Measurements from ENCODE around the gene PTPRE.
A peak's percentile ranks its signal among the peaks of the same experiment; 100 is the strongest.
"Not testable (repeated sequence)": the region's sequence is repeated elsewhere in the genome, so short reads cannot be mapped to it uniquely, and the experiment has no call there.

Gene PTPRE

GRCh38 chr10:127983344-127984100 is 76.6 kb downstream of the PTPRE start:
- DNase-seq, result no peak

GRCh38 chr10:127984945-127985344 is 78.0 kb downstream of the PTPRE start:
- no peak for DNase-seq

GRCh38 chr10:127986531-127987466 is 79.9 kb downstream of the PTPRE start:
- DNase-seq, result no peak

GRCh38 chr10:127987467-127988380 is 80.8 kb downstream of the PTPRE start:
- no peak for DNase-seq

GRCh38 chr10:127989481-127990012 is 82.6 kb downstream of the PTPRE start:
- DNase-seq, result no peak

GRCh38 chr10:127990132-127990788 is 83.4 kb downstream of the PTPRE start:
- not testable (repeated sequence) for DNase-seq

GRCh38 chr10:127990846-127991542 is 84.1 kb downstream of the PTPRE start:
- no peak for DNase-seq

GRCh38 chr10:127991543-127992255 is 84.8 kb downstream of the PTPRE start:
- DNase-seq, result no peak

- no peak for DNase-seq
These were observed 85.5 kb downstream of the PTPRE start for GRCh38 chr10:127992376-127992775.

GRCh38 chr10:127993056-127993690 is 86.3 kb downstream of the PTPRE start:
- DNase-seq, result no peak

GRCh38 chr10:127995939-127996338 is 89.0 kb downstream of the PTPRE start:
- DNase-seq, result no peak

- DNase-seq, result no peak
These were observed 89.7 kb downstream of the PTPRE start for GRCh38 chr10:127996586-127996985.

- DNase-seq, result no peak
These were observed 90.4 kb downstream of the PTPRE start for GRCh38 chr10:127997271-127997670.

GRCh38 chr10:127997937-127998336 is 91.0 kb downstream of the PTPRE start:
- peak in 1 of 2 experiments; percentile 19 for DNase-seq

- no peak for DNase-seq
These were observed 91.7 kb downstream of the PTPRE start for GRCh38 chr10:127998501-127999144.

GRCh38 chr10:127999297-128000129 is 92.6 kb downstream of the PTPRE start:
- peak in 1 of 2 experiments; percentile 17 for DNase-seq

- DNase-seq, result no peak
These were observed 93.8 kb downstream of the PTPRE start for GRCh38 chr10:128000471-128001362.

GRCh38 chr10:128001363-128001745 is 94.5 kb downstream of the PTPRE start:
- no peak for DNase-seq

Data from NCI-H524 (cell line).